OCI-LY7 (cell line): ENCODE data around the gene ARHGEF10L.

Source experiments
- EZH2phosphoT487 ChIP-seq: fragments of 200-600 bp; sonication (generic); IDR thresholded peaks from 2 replicates; pipeline ENCODE4 v1.6.1; 2018; ENCODE audit warnings: low read depth, borderline replicate concordance, mild to moderate bottlenecking, mixed run types, antibody characterized with exemption, low read length, moderate library complexity, mixed read lengths
- TF ChIP-seq, protein P1 (sequence below): fragments of 200-600 bp; sonication (generic); conservative IDR thresholded peaks from 2 replicates; pipeline ENCODE4 v1.5.1; 2014; ENCODE audit warnings: mild to moderate bottlenecking, antibody characterized with exemption, low read length, moderate library complexity, mixed read lengths

DNA sequence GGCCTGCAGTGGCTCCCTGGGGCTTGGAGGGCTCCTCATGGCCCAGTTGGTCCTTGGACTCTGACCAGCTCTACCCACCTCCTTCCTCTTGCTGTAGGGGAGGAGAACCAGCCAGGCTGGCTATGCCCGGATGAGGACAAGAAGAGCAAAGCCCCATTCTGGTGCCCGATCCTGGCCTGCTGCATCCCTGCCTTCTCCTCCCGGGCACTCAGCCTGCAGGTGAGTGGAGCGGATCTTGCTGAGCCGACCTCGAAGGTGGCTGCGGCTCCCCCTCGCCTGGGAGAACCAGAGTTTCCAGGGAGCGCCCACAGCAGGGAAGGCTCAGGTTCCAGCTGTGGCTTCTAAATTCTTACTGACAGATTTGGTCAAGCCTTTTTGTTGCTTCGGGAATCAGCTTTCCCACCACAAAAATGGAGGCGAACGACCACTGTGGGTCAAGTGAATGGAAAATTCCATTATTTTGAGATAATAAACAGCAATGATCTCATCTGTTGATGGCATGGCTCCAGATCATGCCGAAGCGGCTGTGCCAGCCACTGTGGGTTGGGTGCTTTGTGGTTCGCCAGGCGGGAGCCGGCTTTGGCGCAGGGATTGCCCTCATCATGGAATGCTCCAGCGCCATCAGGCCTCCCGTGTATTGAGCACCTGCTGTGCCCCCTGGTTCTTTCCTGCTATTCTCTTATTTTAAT is 109.1 kb downstream of the ARHGEF10L start:
- TF ChIP-seq, protein P1, sequence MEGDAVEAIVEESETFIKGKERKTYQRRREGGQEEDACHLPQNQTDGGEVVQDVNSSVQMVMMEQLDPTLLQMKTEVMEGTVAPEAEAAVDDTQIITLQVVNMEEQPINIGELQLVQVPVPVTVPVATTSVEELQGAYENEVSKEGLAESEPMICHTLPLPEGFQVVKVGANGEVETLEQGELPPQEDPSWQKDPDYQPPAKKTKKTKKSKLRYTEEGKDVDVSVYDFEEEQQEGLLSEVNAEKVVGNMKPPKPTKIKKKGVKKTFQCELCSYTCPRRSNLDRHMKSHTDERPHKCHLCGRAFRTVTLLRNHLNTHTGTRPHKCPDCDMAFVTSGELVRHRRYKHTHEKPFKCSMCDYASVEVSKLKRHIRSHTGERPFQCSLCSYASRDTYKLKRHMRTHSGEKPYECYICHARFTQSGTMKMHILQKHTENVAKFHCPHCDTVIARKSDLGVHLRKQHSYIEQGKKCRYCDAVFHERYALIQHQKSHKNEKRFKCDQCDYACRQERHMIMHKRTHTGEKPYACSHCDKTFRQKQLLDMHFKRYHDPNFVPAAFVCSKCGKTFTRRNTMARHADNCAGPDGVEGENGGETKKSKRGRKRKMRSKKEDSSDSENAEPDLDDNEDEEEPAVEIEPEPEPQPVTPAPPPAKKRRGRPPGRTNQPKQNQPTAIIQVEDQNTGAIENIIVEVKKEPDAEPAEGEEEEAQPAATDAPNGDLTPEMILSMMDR = no peak
- no peak for TF ChIP-seq EZH2phosphoT487
